Muscle of back (tissue), 11 donors: ENCODE data around the gene PHF12. TPM values are rescaled to one million over a fixed set of nuclear protein-coding genes. Genes with fewer than 3 reads are reported as not detected.
"Not testable (repeated sequence)": the region's sequence is repeated elsewhere in the genome, so short reads cannot be mapped to it uniquely, and the experiment has no call there.

Experiments
- DNase-seq, 3 donors: peaks; one replicate each; pipeline versions ENCODE4 v3.0.0 to v3.0.0-alpha.2; 2013
- polyA plus RNA-seq, 10 donors: library from polyadenylated mRNA; unstranded; fragments of 120-200 nt; gene quantifications; one replicate each; pipeline ENCODE4 v1.2.1, GENCODE V29; 2013; ENCODE audit not compliant: insufficient read length in 10 of 10

PHF12 gene
- polyA plus RNA-seq, 10 donors: 22.0 to 37.9 (median 29.9) TPM

- no peak for DNase-seq
Observed at GRCh38 chr17:28906276-28906675, 45.0 kb downstream of the PHF12 start.

- no peak for DNase-seq
Observed at GRCh38 chr17:28904800-28905199, 46.5 kb downstream of the PHF12 start.

DNA sequence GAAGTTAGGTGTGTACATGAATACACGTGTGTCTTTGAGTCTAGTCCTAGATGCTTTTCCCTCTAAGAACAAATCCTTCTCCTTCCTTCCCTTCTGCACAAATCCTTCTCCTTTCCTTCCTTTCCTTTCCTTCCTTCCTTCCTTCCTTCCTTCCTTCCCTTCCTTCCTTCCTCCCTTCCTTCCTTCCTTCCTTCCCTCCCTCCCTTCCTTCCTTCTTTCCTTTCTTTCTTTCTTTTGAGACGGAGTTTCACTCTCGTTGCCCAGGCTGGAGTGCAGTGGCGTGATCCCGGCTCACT, 47.8 kb downstream of the PHF12 start:
- DNase-seq: not testable (repeated sequence)

- peak; percentile 86 to 93 (median 92) for DNase-seq
Observed at GRCh38 chr17:28902819-28903545, 48.3 kb downstream of the PHF12 start, which contains the start of gene DHRS13. Gene DHRS13, minus strand, starts transcription at chr17:28903079. Its CDS starts 135 bp downstream, at chr17:28902944.

- DNase-seq: peak in 1 of 3 donors; percentile 67
Observed at GRCh38 chr17:28901866-28902818, 49.2 kb downstream of the PHF12 start.

- no peak for DNase-seq
Observed at GRCh38 chr17:28900986-28901726, 50.2 kb downstream of the PHF12 start.

GRCh38 chr17:28899212-28899815, 52.0 kb downstream of the PHF12 start:
- no peak for DNase-seq

GRCh38 chr17:28898527-28898955, 52.8 kb downstream of the PHF12 start:
- no peak for DNase-seq

DNA sequence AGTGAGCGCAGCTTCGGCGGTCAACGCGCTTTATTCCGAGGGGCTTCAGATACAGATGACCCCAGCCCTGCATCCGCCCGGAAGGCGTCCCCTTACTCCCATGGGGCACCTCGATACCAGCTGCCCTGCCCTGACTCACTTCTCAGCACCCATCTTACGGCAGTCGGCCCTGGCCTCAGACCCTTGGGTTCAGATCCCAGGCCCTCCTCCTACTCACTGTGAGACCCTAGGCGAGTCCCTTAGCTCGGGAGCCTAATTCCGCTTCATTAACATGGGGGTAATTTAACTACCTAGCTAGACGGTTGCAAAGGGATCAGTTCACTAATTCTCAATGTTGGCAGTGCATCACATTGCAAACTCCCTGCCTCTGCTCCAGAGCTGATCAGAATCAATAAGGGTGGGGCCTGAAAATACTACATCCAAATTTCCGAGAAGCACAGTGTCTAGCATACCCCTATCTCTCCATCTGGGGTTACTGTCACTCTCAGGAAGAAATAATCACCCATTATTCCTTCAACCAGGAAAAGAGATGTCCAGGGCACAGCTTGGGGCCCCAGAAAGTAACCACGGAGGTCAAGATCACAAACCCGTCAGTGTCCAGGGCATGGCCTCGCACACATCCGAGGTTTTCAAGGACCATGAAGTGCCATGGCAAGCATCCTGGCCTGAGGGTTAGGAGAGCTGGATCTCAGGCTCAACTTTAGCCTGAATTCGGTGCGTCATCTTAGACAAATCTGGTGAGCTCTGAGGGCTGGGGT, 53.4 kb downstream of the PHF12 start:
- DNase-seq: no peak

DNA sequence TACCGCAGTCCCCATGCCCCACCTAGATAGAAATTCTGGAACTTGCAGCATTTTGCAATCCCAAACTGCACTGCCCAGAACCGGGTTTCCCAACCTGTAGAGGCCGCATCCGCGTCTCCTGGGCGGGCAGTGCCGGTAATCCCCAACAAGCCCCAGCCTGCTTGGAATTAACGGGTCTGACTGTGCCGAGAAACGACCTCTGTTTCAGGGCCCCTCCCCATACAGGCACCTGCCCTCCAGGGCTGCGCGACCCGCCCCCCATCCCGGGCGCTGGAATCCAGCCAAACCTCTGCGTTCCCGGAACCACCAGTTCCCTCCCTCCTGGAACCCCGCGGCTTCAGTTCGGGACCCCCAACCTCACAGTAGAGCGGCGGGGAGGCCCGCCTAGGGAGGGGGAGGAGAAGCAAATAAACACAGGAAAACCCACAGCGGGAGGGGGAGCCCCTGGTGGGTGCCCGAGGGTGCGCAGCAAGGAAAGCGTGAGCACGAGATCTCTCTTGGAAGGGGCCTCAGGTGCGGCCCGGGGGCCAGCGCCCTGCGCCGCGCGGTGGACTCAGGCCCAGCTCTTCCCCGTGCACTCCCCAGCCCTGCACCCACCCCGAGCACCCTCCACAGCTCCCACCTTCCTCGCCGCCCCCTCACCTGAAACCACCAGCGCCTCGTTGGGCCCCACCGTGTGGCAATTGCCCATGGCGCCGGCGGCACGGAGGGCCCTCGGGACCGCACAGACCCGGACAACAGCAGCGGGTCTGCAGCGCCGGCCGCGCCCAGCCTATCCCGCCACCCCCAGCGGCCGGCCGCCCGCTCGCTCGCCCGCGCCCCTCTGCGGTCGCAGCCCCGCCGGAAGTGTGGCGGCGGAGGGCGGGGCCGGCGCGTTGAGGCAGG, 54.2 kb downstream of the PHF12 start, which contains the start of gene FLOT2:
TSS of gene FLOT2 (minus strand) at position 850 of the 885 bp plus-strand sequence. CDS start at position 691, 159 bp downstream.
- peak; percentile 33 to 78 (median 42) for DNase-seq

GRCh38 chr17:28896491-28896883, 54.8 kb downstream of the PHF12 start:
- DNase-seq: peak in 1 of 3 donors; percentile 20

DNA sequence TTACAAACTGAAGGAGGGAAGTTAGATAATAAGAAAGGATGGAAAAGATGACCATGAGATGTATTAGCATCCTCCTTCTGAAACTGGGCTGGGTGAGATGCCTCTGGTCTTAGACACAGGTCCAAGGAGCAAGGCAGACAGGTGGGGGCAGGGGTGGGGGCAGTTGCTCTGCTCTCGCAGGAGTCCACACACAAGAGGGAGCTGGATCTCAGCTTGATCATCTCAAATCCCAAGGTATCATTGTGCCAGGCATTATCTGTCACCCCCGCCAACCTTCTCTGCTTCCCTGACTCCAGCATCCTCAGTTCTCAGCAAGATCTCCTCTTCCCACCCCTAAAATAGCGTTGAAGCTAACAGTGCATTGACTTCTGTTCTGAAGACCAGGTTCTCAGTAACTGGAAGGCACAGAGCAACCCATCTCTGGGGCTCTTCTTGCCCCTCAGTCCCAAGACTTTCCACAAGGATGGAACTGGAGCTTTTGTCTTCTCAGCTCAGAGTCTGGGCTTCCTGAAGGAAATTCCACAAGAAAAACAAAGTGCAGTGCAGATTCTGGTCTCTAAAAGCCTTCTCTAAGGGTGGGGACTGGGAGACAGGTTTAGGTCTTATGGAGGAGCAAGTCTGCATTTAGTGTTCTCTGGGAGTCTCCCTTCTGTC, 55.4 kb downstream of the PHF12 start:
- no peak for DNase-seq

DNA sequence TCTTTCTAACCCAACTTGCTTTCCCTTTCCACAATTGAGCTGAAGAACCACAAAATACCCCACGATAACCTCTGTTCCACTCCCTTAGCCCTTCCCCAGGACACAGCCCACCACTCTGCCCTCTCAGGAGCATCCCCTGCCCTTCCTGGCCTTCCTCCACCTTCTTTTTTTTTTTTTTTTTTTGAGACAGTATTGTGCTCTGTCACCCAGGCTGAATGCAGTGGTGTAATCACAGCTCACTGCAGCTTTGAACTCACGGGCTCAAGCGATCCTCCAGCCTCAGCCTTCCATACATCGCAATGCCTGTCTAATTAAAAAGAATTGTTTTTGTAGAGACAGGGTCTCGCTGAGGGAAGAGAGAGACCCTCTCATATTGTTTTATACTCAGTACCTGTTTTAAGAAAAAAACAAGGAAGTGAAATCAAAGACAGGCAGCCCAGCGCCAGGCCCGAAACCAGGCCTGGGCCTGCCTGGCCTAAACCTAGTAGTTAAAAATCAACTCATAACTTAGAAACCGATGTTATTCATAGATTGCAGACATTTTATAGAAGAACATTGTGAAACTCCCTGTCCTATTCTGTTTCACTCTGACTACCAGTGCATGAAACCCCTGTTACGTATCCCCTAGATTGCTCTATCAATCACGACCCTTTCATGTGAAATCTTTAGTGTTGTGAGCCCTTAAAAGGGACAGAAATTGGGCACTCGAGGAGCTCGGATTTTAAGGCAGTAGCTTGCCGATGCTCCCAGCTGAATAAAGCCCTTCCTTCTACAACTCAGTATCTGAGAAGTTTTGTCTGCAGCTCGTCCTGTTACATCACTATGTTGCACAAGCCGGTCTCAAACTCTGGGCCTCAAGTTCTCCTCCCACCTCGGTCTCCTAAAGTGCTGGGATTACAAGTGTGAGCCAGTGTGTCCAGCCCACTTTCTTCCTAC, 57.8 kb downstream of the PHF12 start:
- not testable (repeated sequence) for DNase-seq

DNA sequence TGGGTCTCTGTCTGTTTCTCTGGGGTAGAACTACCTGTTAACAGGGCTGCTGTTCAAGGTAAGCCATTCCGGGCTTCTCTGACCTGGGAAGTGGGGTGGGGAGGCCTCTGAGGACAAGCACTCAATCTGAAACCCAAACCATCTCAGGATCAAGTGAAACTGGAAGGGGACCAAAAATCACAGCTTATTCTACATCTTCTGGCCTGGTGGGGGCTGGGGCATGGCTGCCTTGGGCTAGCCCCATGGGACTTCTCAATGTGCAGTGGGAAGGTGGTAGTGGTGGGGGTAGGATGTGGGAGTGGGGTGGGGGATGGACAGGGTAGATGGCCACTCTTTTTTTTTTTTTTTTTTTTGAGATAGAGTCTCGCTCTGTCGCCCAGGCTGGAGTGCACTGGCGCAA, 59.3 kb downstream of the PHF12 start:
- no peak for DNase-seq

DNA sequence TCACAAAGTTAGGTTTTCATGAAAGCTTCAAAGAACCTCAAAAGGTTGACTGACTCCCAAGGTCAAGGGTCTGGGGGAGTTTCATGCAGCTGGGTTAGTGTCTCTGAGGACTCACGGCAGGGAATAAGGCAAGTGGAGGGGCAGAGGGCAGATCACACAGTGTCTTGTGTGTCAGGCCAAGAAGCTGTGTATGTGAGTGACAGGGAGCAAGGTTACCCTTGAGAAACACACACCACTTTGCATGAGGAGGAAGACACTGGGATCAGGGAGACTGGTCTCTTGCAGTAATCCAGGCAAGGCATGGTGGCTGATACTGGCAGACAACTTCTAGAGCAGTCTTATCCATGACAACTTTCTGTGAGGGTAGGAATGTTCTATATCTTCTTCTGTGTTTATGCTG, 60.1 kb downstream of the PHF12 start:
- no peak for DNase-seq

DNA sequence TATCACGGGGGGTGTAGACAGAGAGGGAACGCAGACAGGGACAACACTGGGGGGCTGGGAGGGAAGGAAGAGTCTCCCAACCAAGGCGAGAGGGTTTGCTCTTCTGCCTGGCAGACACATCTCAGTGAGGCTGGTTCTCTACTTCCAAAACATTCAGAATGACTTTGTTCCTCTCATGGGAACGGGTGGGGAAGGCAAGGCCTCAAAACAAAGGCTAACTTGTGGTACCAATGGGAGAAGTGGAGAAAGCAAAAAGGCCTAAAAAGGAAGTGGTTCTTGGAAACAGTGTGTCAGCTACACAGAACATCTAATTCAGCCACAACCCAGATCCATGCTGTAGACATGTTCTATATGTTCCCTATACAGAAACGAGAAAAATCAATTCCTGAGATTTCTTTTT, 61.3 kb downstream of the PHF12 start:
- DNase-seq: no peak

GRCh38 chr17:28888832-28889231, 62.5 kb downstream of the PHF12 start:
- no peak for DNase-seq

DNA sequence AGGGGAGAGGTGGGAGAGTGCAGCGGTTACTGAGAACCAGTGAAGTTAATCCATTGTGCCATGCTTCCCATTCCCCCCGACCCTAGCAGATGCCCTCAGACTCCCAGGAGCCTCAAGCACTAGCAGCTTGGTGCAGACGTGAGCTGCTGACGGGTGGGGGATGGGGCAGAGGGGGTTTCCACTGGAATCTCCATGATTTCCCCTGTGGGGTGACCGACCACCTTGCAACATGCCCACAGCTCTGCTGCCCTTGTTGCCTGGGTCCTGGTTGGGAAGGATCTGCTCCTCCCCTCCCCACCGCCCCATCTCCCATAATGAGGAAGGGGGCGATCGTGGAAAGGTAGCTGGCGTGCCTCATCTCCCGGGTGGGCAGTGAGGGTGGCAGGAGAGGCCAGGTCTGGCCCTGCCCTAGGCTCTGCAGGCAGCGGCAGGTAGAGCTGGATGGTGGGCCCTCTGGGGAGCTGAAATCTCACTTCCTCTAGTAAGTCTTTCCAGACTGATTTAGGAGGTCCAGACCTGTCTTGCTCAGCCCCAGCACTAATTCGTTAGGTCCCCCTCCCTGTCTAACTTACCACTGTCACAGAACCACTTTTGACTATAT, 63.3 kb downstream of the PHF12 start:
- no peak for DNase-seq
